HepG2 (cell line): Measurements from ENCODE around the gene RBCK1. TPM values are rescaled to one million over a fixed set of nuclear protein-coding genes. Genes with fewer than 3 reads are reported as not detected.

ENCODE experiments used
- BORCS8-MEF2B ChIP-seq: sonication (generic); formaldehyde crosslinking; IDR thresholded peaks from 2 replicates; pipeline ENCODE4 v1.8.0; 2022; ENCODE audit warnings: mild to moderate bottlenecking, missing genetic modification reagents
- HOXD1 ChIP-seq: sonication (generic); formaldehyde crosslinking; IDR thresholded peaks from 2 replicates; pipeline ENCODE4 v1.5.0; 2020; ENCODE audit warnings: missing genetic modification reagents
- LCORL ChIP-seq, 2 experiments: fragments of 450-650 bp in 1 of 2; sonication (generic) in 1 of 2; formaldehyde crosslinking in 1 of 2; IDR thresholded peaks; 2 replicates each; pipeline versions ENCODE4 v1.5.0 to v1.6.1; 2017 to 2020; ENCODE audit warnings: antibody characterized with exemption in 1 of 2, missing genetic modification reagents in 1 of 2
- MEIS2 ChIP-seq: sonication (generic); formaldehyde crosslinking; IDR thresholded peaks from 2 replicates; pipeline ENCODE4 v1.9.0; 2021; ENCODE audit warnings: mild to moderate bottlenecking, missing genetic modification reagents
- MIER2 ChIP-seq: IDR thresholded peaks from 2 replicates; pipeline ENCODE4 v1.6.1; 2016; ENCODE audit warnings: missing biosample characterization, missing genetic modification reagents
- NFAT5 ChIP-seq: sonication (generic); formaldehyde crosslinking; IDR thresholded peaks from 2 replicates; pipeline ENCODE4 v1.4.0; 2020; ENCODE audit warnings: missing genetic modification reagents
- NFYB ChIP-seq: sonication (generic); formaldehyde crosslinking; IDR thresholded peaks from 2 replicates; pipeline ENCODE4 v1.4.0; 2020; ENCODE audit warnings: missing genetic modification reagents
- SOX13 ChIP-seq, 3 experiments: fragments of 450-650 bp in 1 of 3; sonication (generic) in 1 of 3; formaldehyde crosslinking in 1 of 3; IDR thresholded peaks in 2 of 3; conservative IDR thresholded peaks in 1 of 3; 2 replicates each; pipeline versions ENCODE4 v1.5.0 to v1.6.1; 2016 to 2020; ENCODE audit warnings: antibody characterized with exemption in 1 of 3, mild to moderate bottlenecking in 1 of 3, missing compliant biosample characterization in 1 of 3, missing genetic modification reagents in 1 of 3, moderate library complexity in 1 of 3
- SOX5 ChIP-seq: IDR thresholded peaks from 2 replicates; pipeline ENCODE4 v1.6.1; 2016; ENCODE audit warnings: borderline replicate concordance
- SRY ChIP-seq: sonication (generic); formaldehyde crosslinking; IDR thresholded peaks from 2 replicates; pipeline ENCODE4 v1.8.0; 2022; ENCODE audit warnings: mild to moderate bottlenecking, missing genetic modification reagents
- ZNF234 ChIP-seq: sonication (generic); formaldehyde crosslinking; conservative IDR thresholded peaks from 2 replicates; pipeline ENCODE4 v1.5.1; 2020; ENCODE audit warnings: mild to moderate bottlenecking, missing genetic modification reagents
- ZNF598 ChIP-seq: sonication (generic); formaldehyde crosslinking; IDR thresholded peaks from 2 replicates; pipeline ENCODE4 v1.5.1; 2020; ENCODE audit warnings: mild to moderate bottlenecking, missing genetic modification reagents, borderline replicate concordance
- ZNF704 ChIP-seq: sonication (generic); formaldehyde crosslinking; IDR thresholded peaks from 2 replicates; pipeline ENCODE4 v1.8.1; 2023; ENCODE audit warnings: mild to moderate bottlenecking, inconsistent platforms, moderate library complexity, missing genetic modification reagents, borderline replicate concordance
- ZNF709 ChIP-seq: sonication (generic); formaldehyde crosslinking; IDR thresholded peaks from 2 replicates; pipeline ENCODE4 v1.5.0; 2020; ENCODE audit warnings: mild to moderate bottlenecking, missing genetic modification reagents
- ZNF710 ChIP-seq: sonication (generic); formaldehyde crosslinking; IDR thresholded peaks from 2 replicates; pipeline ENCODE4 v1.5.0; 2020; ENCODE audit warnings: mild to moderate bottlenecking, missing genetic modification reagents, borderline replicate concordance
- polyA plus RNA-seq, 8 experiments: library from polyadenylated mRNA; depleted of rRNA in 3 of 8; stranded (reverse) in 7 of 8; unstranded in 1 of 8; fragments of >200 nt; fragmentation: Illumina TruSeq in 4 of 8; extraction: Trizol in 4 of 8; gene quantifications; 2 replicates each; pipeline versions ENCODE4 v1.2.1 to v1.2.3, GENCODE V29; 2011 to 2016; ENCODE audit warnings: low read depth in 4 of 8, missing spikeins in 1 of 8, mixed read lengths in 1 of 8; ENCODE audit not compliant: insufficient read depth in 1 of 8
- total RNA-seq, 5 experiments: library from RNA; depleted of rRNA; stranded (reverse); fragments of >200 nt; fragmentation: Illumina TruSeq; extraction: Trizol; gene quantifications; 2 replicates each; pipeline ENCODE4 v1.2.3, GENCODE V29; 2016; ENCODE audit warnings: low read depth in 1 of 5

The RBCK1 gene
- total and polyA plus RNA-seq, 2 of the 13 experiments (the other 11 are each of a cell fraction or from before 2014, with no cell fraction given) = 149 to 215 TPM

GRCh38 chr20:381581-382290 is 26.4 kb upstream of the RBCK1 start (continued):
- peak; percentile 80; the same call in 1 of the 2 replicates for TF ChIP-seq ZNF709 (CRISPR knock-in tag)
- TF ChIP-seq MEIS2 (CRISPR knock-in tag) = no peak
- TF ChIP-seq ZNF598 = no peak; the same call in 1 of the 2 replicates
- TF ChIP-seq SOX13 (IDR thresholded peaks at IDR 0.05) = no peak
- no peak; a peak in 1 of 4 replicates for TF ChIP-seq SOX13 (CRISPR knock-in tag; conservative IDR thresholded peaks at IDR 0.05 in 1 of 2, IDR thresholded peaks at IDR 0.05 in 1 of 2)
- no peak for TF ChIP-seq NFYB (CRISPR knock-in tag)
- TF ChIP-seq MIER2 (CRISPR knock-in tag) = peak; percentile 17; the same call in 1 of the 2 replicates
- TF ChIP-seq LCORL (IDR thresholded peaks at IDR 0.05) = no peak
- TF ChIP-seq LCORL (CRISPR knock-in tag; IDR thresholded peaks at IDR 0.05) = peak; percentile 84; the same call in 1 of the 2 replicates
- TF ChIP-seq SRY (CRISPR knock-in tag) = peak; percentile 30; the same call in 1 of the 2 replicates
- TF ChIP-seq NFAT5 (CRISPR knock-in tag) = no peak
- peak; percentile 73; the same call in 1 of the 2 replicates for TF ChIP-seq ZNF710 (CRISPR knock-in tag)
- TF ChIP-seq SOX5 (CRISPR knock-in tag) = 0 out of 2 replicates have a peak, but pooled peaks have one; percentile 30
- TF ChIP-seq ZNF234 (CRISPR knock-in tag) = peak; percentile 29; the same call in 1 of the 2 replicates
- no peak for TF ChIP-seq ZNF704 (CRISPR knock-in tag)
- TF ChIP-seq BORCS8-MEF2B (CRISPR knock-in tag) = peak; percentile 52
- 0 out of 2 replicates have a peak, but pooled peaks have one; percentile 57 for TF ChIP-seq HOXD1 (CRISPR knock-in tag)
